ENCODE data around the gene NDUFB10.
A peak's percentile ranks its signal among the peaks of the same experiment; 100 is the strongest.
"Not testable (repeated sequence)": the region's sequence is repeated elsewhere in the genome, so short reads cannot be mapped to it uniquely, and the experiment has no call there.

NDUFB10 gene

DNA sequence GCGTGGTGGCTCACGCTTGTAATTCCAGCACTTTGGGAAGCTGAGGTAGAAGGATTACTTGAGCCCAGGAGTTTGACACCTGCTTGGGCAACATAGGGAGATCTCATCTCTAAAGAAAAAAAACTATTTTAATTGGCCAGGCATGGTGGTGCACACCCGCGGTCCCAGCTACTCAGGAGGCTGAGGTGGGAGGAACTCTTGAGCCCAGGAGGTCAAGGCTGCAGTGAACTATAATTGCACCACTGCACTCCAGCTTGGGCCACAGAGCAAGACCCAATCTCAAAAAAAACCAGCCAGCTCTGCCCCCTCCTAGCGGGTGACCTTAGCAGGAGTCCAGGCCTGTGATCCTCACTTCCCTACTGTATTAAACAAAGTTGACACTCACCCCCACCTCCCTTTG, 35.2 kb upstream of the NDUFB10 start:
- no peak for DNase-seq (ENCODE audit: low spot score)

DNA sequence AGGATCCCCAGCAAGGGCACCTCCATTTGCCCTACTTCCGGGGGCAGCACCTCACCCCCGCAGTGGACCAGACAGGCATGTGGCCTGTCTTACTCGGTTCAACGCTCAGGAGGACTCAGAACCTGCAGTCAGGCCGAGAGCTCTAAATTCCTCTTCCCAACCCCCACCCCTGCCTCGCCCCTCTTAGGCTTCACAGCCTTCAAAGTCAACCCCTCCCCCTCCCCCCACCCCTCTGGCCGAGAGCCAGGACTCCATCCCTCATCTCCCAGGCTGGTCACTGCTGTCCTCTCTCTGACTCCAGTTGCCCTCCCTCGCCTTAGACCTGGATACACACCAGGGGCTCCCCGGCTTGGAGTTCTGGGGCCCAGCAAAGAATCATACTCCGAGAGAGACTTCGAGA, 33.1 kb upstream of the NDUFB10 start:
- no peak for DNase-seq (ENCODE audit: low spot score)

GRCh38 chr16:1929105-1929504, 30.2 kb upstream of the NDUFB10 start:
- DNase-seq (ENCODE audit: low spot score), result no peak

GRCh38 chr16:1929578-1930337, 29.6 kb upstream of the NDUFB10 start:
- peak; percentile 81 for DNase-seq (ENCODE audit: low spot score)

DNA sequence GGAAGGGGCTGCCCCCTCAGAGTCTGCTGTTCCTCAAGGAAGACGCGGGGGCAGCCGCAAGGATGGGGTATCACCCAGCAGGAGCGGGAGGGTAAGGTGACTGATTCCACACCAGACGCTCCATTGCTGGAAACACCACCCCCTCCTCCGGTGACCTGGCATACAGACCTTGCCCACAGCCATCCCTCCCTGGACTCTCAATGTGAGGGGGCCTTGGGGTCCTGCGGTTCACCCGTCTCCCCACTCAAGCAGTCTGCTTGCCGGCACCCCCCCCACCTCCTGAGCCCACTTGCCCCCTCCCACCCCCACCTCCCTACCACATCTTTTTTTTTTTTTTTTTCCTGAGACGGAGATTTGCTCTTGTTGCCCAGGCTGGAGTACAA, 29.0 kb upstream of the NDUFB10 start:
- no peak for DNase-seq (ENCODE audit: low spot score)

GRCh38 chr16:1932050-1933028, 27.0 kb upstream of the NDUFB10 start:
- no peak for DNase-seq (ENCODE audit: low spot score)

- no peak for DNase-seq (ENCODE audit: low spot score)
Measured at GRCh38 chr16:1933097-1933661, 26.2 kb upstream of the NDUFB10 start.

- DNase-seq (ENCODE audit: low spot score), result no peak
Measured at GRCh38 chr16:1936945-1937479, 22.3 kb upstream of the NDUFB10 start.

DNA sequence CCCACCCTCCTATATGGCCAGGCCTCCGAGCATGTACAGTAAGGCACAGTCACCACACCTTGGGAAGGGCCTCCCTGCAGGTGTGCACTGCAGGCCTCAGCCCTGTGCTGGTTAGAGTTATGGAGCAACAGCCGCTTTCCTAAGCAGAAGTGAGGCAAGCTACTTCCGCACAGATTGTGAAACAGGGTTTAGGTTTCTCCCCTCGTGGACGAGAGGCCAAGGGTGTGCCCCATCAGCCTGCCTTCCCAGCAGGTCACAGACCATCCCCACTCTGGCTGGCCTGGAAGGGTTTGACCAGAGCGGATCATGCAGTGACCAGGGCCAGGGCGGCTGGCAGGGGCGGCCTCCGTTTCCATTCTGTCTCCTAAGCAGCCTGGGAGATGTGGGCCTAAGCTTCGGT, 21.0 kb upstream of the NDUFB10 start:
- no peak for DNase-seq (ENCODE audit: low spot score)

DNA sequence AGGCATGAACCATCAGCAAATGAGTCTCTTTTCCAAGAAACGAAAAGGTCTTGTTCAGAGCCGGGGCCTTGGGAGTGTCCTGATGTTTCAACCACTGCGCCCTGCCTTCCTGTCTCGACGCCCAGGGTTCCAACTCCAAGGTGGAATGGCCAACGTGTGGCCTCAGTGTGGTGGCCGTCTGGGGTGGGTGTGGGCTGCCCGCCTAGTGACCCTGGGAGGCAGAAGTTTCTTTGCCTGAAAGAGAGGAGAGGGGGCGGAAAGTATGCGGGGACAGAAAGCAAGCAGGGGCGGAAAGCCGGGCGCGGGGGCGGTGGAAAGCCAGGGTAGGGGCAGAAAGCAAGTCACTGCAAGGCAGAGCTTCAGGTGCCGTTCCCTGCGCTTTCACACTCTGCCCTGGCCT, 20.4 kb upstream of the NDUFB10 start:
- DNase-seq (ENCODE audit: low spot score), result no peak

DNA sequence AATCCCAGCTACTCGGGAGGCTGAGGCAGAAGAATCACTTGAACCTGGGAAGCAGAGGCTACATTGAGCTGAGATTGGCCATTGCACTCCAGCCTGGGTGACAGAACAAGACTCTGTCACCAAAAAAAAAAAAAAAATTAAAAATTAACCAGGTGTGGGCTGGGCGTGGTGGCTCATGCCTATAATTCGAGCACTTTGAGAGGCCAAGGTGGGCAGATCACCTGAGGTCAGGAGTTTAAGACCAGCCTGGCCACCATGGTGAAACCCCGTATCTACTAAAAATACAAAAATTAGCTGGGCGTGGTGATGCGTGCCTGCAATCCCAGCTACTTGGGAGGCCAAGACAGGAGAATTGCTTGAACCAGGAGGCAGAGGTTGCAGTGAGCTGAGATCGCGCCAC, 19.5 kb upstream of the NDUFB10 start:
- DNase-seq (ENCODE audit: low spot score), result not testable (repeated sequence)

- DNase-seq (ENCODE audit: low spot score), result no peak
Measured at GRCh38 chr16:1940273-1941161, 18.8 kb upstream of the NDUFB10 start.

GRCh38 chr16:1941162-1942046, 17.9 kb upstream of the NDUFB10 start:
- no peak for DNase-seq (ENCODE audit: low spot score)

- DNase-seq (ENCODE audit: low spot score), result no peak
Measured at GRCh38 chr16:1942047-1942809, 17.1 kb upstream of the NDUFB10 start.

DNA sequence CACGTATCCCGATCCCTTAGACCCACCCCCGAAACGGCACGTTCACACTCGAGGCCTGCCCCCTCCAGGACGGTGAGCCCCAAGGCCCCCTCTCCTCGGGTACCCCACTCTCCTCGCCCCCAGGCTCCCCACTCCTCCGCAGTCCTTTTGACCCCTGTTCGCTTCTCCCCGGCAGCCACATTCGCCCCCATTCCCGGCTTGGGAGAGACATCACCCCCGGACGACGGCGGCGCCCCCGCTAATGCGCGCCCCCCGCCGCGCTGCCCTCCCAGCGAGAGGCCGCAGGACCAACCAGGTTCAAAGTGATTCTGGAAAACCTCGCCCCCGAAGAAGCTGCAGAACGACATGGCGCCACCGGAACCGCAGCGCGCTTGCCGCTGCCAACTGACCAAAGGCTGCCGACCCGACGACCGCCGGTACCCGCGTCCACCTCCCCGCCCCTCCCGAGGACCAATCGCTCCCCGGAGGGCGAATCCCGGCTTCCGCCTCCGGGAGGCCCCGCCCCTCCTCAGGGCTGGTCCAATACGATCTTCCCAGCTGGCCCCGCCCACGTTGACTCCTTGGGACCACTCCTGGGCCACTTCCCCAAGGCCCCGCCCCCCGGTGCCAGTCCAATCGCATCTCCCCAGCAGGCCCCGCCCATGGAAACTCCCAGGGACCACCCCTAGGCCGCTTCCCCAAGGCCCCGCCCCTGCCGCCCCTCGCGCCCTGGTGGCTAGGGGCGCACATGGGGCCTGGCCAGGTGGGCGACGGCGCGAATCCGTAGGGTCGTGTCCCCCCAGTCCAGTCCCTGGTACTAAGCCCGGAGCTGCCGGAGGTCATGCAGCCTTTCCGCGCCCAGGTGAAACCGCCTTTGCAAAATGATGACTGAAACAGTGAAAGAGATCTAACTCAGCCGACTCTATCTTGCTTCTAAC, 16.3 kb upstream of the NDUFB10 start, which contains the start of gene MSRB1:
Gene MSRB1 (minus strand): TSS at position 390 of the 917 bp plus-strand sequence. CDS start 43 bp downstream, at position 347.
- DNase-seq (ENCODE audit: low spot score), result peak; percentile 99

DNA sequence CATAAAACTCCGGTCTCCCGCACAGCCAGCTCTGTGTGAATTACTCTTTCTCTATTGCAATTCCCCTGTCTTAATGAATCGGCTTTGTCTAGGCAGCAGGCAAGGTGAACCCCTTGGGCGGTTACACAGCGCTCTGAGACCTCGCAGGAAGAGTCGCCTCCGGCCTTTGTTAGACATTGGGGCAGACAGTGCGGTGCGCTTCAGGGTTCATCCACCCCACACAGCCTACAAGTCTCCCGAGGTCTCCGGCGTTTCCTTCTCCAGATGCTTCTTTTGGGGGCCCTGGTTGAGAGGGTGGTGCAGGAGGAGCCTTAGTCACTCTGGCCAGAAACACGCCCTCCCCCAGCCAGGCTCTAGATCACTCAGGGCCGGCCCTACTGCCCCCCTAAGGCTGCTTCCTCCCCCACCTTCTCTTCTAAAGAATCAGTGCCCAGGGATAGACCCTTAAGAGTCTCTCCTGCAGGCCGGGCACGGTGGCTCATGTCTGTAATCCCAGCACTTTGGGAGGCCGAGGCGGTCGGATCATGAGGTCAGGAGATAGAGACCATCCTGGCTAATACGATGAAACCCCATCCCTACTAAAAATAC, 14.6 kb upstream of the NDUFB10 start:
- no peak for DNase-seq (ENCODE audit: low spot score)

DNA sequence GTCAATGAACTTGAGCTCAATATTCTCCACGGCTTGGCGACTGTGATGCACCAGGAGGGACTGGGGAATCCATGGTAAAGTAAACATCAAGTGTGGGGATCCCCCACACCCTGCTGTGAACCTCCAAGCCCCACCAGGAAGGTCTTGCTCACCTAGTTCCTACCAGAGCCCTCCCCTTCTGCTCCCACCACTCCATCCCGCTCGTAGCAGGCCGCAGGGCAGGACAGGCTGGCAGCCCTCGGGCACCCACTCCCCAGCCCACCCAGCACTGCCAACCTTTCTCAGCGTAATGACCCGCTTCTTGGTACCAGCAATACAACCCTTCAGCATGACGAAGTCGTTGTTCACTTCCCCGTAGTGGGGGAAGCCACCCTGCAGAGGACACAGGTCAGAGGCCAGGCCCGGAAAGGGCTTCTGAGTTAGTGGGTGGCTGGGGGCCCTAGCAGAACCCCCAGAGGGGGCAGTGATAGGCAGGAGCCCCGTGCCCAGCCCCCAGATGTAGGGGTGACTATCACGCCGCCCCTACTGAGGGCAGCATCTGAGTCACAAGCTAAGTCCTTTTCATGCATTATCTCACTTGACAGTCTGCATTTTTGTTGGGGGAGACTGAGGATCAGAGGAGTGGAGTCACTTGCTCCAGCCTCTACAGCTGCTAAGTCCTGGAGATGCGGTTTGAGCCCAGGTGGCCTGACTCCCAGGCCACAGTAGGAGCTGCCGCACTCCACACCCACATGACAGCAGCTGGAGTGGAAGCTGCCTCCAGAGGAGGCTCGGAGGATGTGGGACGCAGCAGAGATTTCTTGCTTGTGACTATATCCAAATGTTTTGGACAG, 13.6 kb upstream of the NDUFB10 start:
- DNase-seq (ENCODE audit: low spot score), result no peak

Measured in COLO829 (cell line).